ENCODE data around the gene SMOC2.

DNA sequence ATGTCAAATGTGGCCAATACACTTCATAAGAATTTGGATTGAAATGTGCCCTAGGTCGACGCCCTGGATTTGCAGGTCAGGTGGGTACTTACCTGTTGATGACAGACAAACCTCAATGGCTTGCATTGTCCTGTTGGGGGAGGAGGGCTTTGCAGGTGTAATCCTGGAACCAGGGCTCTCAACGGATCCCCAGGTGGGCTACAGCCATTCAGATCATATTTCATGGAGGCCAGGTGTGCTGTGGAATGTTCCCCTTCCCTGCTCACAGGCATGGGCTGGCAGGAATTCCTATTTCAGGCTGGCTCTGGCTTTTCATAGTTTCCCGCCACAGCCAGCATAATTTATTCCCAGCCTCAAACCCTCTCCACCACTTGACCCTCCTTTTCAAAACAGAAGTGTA, 254.7 kb downstream of the SMOC2 start:
- TF ChIP-seq, protein P1, sequence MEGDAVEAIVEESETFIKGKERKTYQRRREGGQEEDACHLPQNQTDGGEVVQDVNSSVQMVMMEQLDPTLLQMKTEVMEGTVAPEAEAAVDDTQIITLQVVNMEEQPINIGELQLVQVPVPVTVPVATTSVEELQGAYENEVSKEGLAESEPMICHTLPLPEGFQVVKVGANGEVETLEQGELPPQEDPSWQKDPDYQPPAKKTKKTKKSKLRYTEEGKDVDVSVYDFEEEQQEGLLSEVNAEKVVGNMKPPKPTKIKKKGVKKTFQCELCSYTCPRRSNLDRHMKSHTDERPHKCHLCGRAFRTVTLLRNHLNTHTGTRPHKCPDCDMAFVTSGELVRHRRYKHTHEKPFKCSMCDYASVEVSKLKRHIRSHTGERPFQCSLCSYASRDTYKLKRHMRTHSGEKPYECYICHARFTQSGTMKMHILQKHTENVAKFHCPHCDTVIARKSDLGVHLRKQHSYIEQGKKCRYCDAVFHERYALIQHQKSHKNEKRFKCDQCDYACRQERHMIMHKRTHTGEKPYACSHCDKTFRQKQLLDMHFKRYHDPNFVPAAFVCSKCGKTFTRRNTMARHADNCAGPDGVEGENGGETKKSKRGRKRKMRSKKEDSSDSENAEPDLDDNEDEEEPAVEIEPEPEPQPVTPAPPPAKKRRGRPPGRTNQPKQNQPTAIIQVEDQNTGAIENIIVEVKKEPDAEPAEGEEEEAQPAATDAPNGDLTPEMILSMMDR (IDR thresholded peaks at IDR 0.05): no peak
- TF ChIP-seq POLR2A (IDR thresholded peaks at IDR 0.05): no peak
